ENCODE results near the gene CAPN13. TPM values are rescaled to one million over a fixed set of nuclear protein-coding genes. Genes with fewer than 3 reads are reported as not detected.

CAPN13 gene
- polyA plus RNA-seq, 1 donor (not counting 4 experiments of a cell fraction or from before 2014, with no cell fraction given) = not detected

GRCh38 chr2:30826916-30827315 lies 19.7 kb upstream of the CAPN13 start:
- Histone ChIP-seq H3K9ac (ENCODE audit: control insufficient read depth, extremely low read depth, insufficient read depth, low read length) (no peak overlapping the region), H3K4me3 (ENCODE audit: control insufficient read depth in 2 of 3, extremely low read depth in 1 of 3, insufficient read depth in 2 of 3, low read depth in 1 of 3, low read length in 3 of 3) (no peak overlapping the region), H3K4me2 (ENCODE audit: control insufficient read depth, extremely low read depth, insufficient read depth, low read depth, low read length) (no peak overlapping the region), H3K27ac (ENCODE audit: control insufficient read depth, insufficient read depth, low read length) (no peak overlapping the region), H3K79me2 (ENCODE audit: control insufficient read depth, insufficient read depth, low read length) (no peaks in the 10 kb centered on the region), H2AFZ (ENCODE audit: control insufficient read depth, low read length) (no peak overlapping the region), H4K20me1 (ENCODE audit: control insufficient read depth, extremely low read depth, insufficient read depth, low read length) (no peaks in the 10 kb centered on the region), H3K36me3 (ENCODE audit: control insufficient read depth in 2 of 2, extremely low read depth in 1 of 2, insufficient read depth in 2 of 2, low read length in 2 of 2) (no peaks in the 10 kb centered on the region), H3K4me1 (ENCODE audit: control insufficient read depth, extremely low read depth, insufficient read depth, low read length) (no peaks in the 10 kb centered on the region), H3K27me3 (ENCODE audit: control insufficient read depth, extremely low read depth, insufficient read depth, low read length) (no peaks in the 10 kb centered on the region), H3K9me3 (ENCODE audit: control insufficient read depth, low read depth, low read length) (no peaks in the 10 kb centered on the region), H3K9me1 (ENCODE audit: control insufficient read depth, extremely low read depth, insufficient read depth, low read length) (no peaks in the 10 kb centered on the region)
- dilution Hi-C loops (cut with MboI; ENCODE audit: extremely low pct_ligation_motif_present, low sequenced_read_pairs) = no loop called here
- no peak for FAIRE-seq
- no peak for DNase-seq (ENCODE audit: low read depth, low spot score)
- no peak for TF ChIP-seq CTCF (optimal IDR thresholded peaks at IDR 0.05 in 1 of 3, IDR thresholded peaks at IDR 0.05 in 1 of 3, conservative IDR thresholded peaks at IDR 0.05 in 1 of 3; ENCODE audit: extremely low read depth in 1 of 3, insufficient read depth in 2 of 3, low read length in 3 of 3)
- no peak for TF ChIP-seq EZH2 (IDR thresholded peaks at IDR 0.05; ENCODE audit: low read length)

GRCh38 chr2:30826481-30826880 lies 19.2 kb upstream of the CAPN13 start:
- H3K27me3 ChIP-seq (ENCODE audit: control insufficient read depth, extremely low read depth, insufficient read depth, low read length) = no peaks in the 10 kb centered on the region
- no peaks in the 10 kb centered on the region for H3K4me1 ChIP-seq (ENCODE audit: control insufficient read depth, extremely low read depth, insufficient read depth, low read length)
- no peaks in the 10 kb centered on the region for H3K9me1 ChIP-seq (ENCODE audit: control insufficient read depth, extremely low read depth, insufficient read depth, low read length)
- no peaks in the 10 kb centered on the region for H3K79me2 ChIP-seq (ENCODE audit: control insufficient read depth, insufficient read depth, low read length)
- no peak overlapping the region for H3K9ac ChIP-seq (ENCODE audit: control insufficient read depth, extremely low read depth, insufficient read depth, low read length)
- no peak overlapping the region for H3K4me3 ChIP-seq (ENCODE audit: control insufficient read depth in 2 of 3, extremely low read depth in 1 of 3, insufficient read depth in 2 of 3, low read depth in 1 of 3, low read length in 3 of 3)
- H3K36me3 ChIP-seq (ENCODE audit: control insufficient read depth in 2 of 2, extremely low read depth in 1 of 2, insufficient read depth in 2 of 2, low read length in 2 of 2) = no peaks in the 10 kb centered on the region
- H3K4me2 ChIP-seq (ENCODE audit: control insufficient read depth, extremely low read depth, insufficient read depth, low read depth, low read length) = no peak overlapping the region
- H4K20me1 ChIP-seq (ENCODE audit: control insufficient read depth, extremely low read depth, insufficient read depth, low read length) = no peaks in the 10 kb centered on the region
- H3K9me3 ChIP-seq (ENCODE audit: control insufficient read depth, low read depth, low read length) = no peaks in the 10 kb centered on the region
- no peak for FAIRE-seq
- no peak overlapping the region for H3K27ac ChIP-seq (ENCODE audit: control insufficient read depth, insufficient read depth, low read length)
- no peak for DNase-seq (ENCODE audit: low read depth, low spot score)
- TF ChIP-seq EZH2 (IDR thresholded peaks at IDR 0.05; ENCODE audit: low read length) (no peak), CTCF (optimal IDR thresholded peaks at IDR 0.05 in 1 of 3, IDR thresholded peaks at IDR 0.05 in 1 of 3, conservative IDR thresholded peaks at IDR 0.05 in 1 of 3; ENCODE audit: extremely low read depth in 1 of 3, insufficient read depth in 2 of 3, low read length in 3 of 3) (no peak)
- no peak overlapping the region for H2AFZ ChIP-seq (ENCODE audit: control insufficient read depth, low read length)
- dilution Hi-C loops (cut with MboI; ENCODE audit: extremely low pct_ligation_motif_present, low sequenced_read_pairs) = no loop called here

Data from keratinocyte (primary cell).